Right lobe of liver (tissue), 6 donors: Measurements from ENCODE around the gene MYO9A. TPM values are rescaled to one million over a fixed set of nuclear protein-coding genes. Genes with fewer than 3 reads are reported as not detected.
"Not testable (repeated sequence)": the region's sequence is repeated elsewhere in the genome, so short reads cannot be mapped to it uniquely, and the experiment has no call there.

ENCODE experiments used
- ATAC-seq, 4 donors: fragments of 200-7000 bp; cut with Tn5 transposase; one replicate each; pipeline ENCODE4 v1.9.1; 2020; ENCODE audit warnings: mild to moderate bottlenecking in 4 of 4, moderate library complexity in 4 of 4
- DNase-seq, 3 donors: peaks; one replicate each; pipeline ENCODE4 v3.0.0-alpha.2; 2020
- H3K27ac ChIP-seq, 3 donors: fragments of 200-600 bp; one replicate each; pipeline ENCODE4 v1.8.0; 2022
- H3K27me3 ChIP-seq, 2 donors: fragments of 200-600 bp; one replicate each; pipeline ENCODE4 v1.8.0; 2022
- H3K36me3 ChIP-seq, 4 donors: fragments of 200-600 bp; sonication (generic) in 1 of 4; one replicate each; pipeline versions ENCODE4 v1.5.1 to v1.8.0; 2017 to 2022; ENCODE audit warnings: control low read depth in 1 of 4
- H3K4me1 ChIP-seq, 4 donors: fragments of 200-600 bp; sonication (generic) in 1 of 4; one replicate each; pipeline versions ENCODE4 v1.5.1 to v1.8.0; 2017 to 2022; ENCODE audit warnings: control low read depth in 1 of 4
- H3K4me3 ChIP-seq, 3 donors: fragments of 200-600 bp; one replicate each; pipeline ENCODE4 v1.8.0; 2022
- H3K9me3 ChIP-seq, 4 donors: fragments of 200-600 bp; sonication (generic) in 1 of 4; one replicate each; pipeline versions ENCODE4 v1.5.1 to v1.8.0; 2017 to 2022; ENCODE audit warnings: control low read depth in 1 of 4
- POLR2A ChIP-seq: fragments of 450-650 bp; IDR thresholded peaks from one replicate; pipeline ENCODE4 v1.6.1; 2017; ENCODE audit warnings: antibody characterized with exemption, mild to moderate bottlenecking
- WGBS: methylation state at CpG from one replicate; pipeline ENCODE4 v1.1.6; 2018; ENCODE audit warnings: low coverage, low lambda C conversion rate; ENCODE audit not compliant: insufficient coverage; ENCODE audit errors: missing lambda C conversion rate; 5-methylcytosine and 5-hydroxymethylcytosine counted together
- intact Hi-C, 2 donors: fragments of 100-400 bp; cut with DNase I; formaldehyde crosslinking; loops; one replicate each; pipeline versions ENCODE4 v1.11.2 to v1.14.1; 2022
- total RNA-seq, 6 experiments: library from RNA; depleted of rRNA in 2 of 6; stranded (reverse); fragments of >200 nt in 2 of 6; fragmentation: NEBNext Ultra II Directional in 3 of 6; extraction: Animal tissue kit (Norgen Biotek cat#: 25700) in 3 of 6; gene quantifications; one replicate each; pipeline versions ENCODE4 v1.1.0 to v1.2.4, GENCODE V29; 2016 to 2023
- TF ChIP-seq, protein P1 (sequence below), 4 donors: fragments of 200-600 bp in 3 of 4; fragments of 450-650 bp in 1 of 4; IDR thresholded peaks; one replicate each; pipeline versions ENCODE4 v1.5.1 to v1.8.0; 2016 to 2022; ENCODE audit warnings: antibody characterized with exemption in 4 of 4, mild to moderate bottlenecking in 2 of 4
- donor health status: DM: no; HTN: yes; CAD: no.
- donor health status: DM: no; HTN: no; CAD: no.
- donor health status: DM: no; HTN: no; CAD: no.
- donor health status: DM: no; HTN: yes; CAD: no.
- donor health status: DM: no; HTN: yes; CAD: no.

The MYO9A gene
- total RNA-seq, 6 experiments from 2014 or later, result 5.6 to 10.4 (median 8.5) TPM

DNA sequence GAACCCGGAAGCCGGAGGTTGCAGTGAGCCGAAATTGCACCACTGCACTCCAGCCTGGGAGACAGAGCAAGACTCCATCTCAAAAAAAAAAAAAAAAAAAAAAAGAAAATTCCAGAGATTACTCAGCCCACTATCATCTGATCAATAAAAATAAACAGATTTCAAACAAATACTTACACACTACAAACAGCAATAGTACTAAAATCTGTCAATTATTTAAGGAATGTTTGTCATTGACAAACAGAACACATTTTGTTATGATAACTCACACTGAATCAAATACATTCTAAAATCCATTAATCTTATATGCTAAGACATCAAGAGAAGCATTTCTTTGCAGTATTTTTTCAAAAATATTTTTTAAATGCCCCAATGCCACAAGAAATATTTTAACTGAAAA is 7.6 kb downstream of the MYO9A start:
- no peaks in the 10 kb centered on the region for H3K9me3 ChIP-seq
- intact Hi-C loops, result no loop called here
- TF ChIP-seq POLR2A, result no peak
- TF ChIP-seq, protein P1, sequence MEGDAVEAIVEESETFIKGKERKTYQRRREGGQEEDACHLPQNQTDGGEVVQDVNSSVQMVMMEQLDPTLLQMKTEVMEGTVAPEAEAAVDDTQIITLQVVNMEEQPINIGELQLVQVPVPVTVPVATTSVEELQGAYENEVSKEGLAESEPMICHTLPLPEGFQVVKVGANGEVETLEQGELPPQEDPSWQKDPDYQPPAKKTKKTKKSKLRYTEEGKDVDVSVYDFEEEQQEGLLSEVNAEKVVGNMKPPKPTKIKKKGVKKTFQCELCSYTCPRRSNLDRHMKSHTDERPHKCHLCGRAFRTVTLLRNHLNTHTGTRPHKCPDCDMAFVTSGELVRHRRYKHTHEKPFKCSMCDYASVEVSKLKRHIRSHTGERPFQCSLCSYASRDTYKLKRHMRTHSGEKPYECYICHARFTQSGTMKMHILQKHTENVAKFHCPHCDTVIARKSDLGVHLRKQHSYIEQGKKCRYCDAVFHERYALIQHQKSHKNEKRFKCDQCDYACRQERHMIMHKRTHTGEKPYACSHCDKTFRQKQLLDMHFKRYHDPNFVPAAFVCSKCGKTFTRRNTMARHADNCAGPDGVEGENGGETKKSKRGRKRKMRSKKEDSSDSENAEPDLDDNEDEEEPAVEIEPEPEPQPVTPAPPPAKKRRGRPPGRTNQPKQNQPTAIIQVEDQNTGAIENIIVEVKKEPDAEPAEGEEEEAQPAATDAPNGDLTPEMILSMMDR (IDR thresholded peaks at IDR 0.05), result no peak
- no peak overlapping the region for H3K27ac ChIP-seq
- H3K27me3 ChIP-seq, result no peaks in the 10 kb centered on the region
- no peak overlapping the region for H3K4me3 ChIP-seq
- no peaks in the 10 kb centered on the region for H3K36me3 ChIP-seq
- DNase-seq (no peak), ATAC-seq (peak in 2 of 4 donors; percentile 43 to 78)
- WGBS, result no CpG with 5 or more reads among the region's 3 CpGs
- H3K4me1 ChIP-seq, result peaks cover 0 to 9% (median 3%) of the 10 kb centered on the region in 4 donors

DNA sequence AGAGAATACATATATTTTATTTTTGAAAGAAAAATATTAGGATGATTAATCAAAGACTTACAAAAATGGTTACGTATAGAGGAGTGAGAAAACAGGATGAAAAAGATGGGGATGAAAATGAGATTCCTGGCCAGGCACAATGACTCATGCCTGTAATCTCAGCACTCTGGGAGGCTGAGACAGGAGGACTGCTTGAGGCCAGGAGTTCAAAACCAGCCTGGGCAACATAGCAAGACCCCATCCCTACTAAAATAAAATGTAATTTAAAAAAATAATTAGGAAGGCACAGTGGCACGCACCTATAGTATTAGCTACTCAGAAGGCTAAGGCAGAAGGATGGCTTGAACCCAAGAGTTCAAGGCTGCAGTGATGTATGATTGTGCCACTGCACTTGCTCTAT is 11.9 kb downstream of the MYO9A start:
- Histone ChIP-seq H3K9me3 (no peaks in the 10 kb centered on the region), H3K36me3 (no peaks in the 10 kb centered on the region), H3K4me1 (no peaks in the 10 kb centered on the region), H3K27me3 (no peaks in the 10 kb centered on the region), H3K4me3 (no peak overlapping the region), H3K27ac (no peak overlapping the region)
- WGBS, result 93% methylated on average over 2 of the region's 2 CpGs
- intact Hi-C loops, result no loop called here
- ATAC-seq (no peak), DNase-seq (no peak)
- no peak for TF ChIP-seq POLR2A
- TF ChIP-seq, protein P1 (IDR thresholded peaks at IDR 0.05), result no peak

- intact Hi-C loops, result no loop called here
- Histone ChIP-seq H3K9me3 (no peaks in the 10 kb centered on the region), H3K27me3 (no peaks in the 10 kb centered on the region), H3K36me3 (no peaks in the 10 kb centered on the region), H3K27ac (no peak overlapping the region), H3K4me1 (no peaks in the 10 kb centered on the region), H3K4me3 (no peak overlapping the region)
- no peak for TF ChIP-seq POLR2A
- TF ChIP-seq, protein P1 (IDR thresholded peaks at IDR 0.05), result no peak
- no peak for ATAC-seq
- no peak for DNase-seq
- WGBS, result 95% methylated on average over 2 of the region's 3 CpGs
Measured at GRCh38 chr15:72105111-72105510, 12.8 kb downstream of the MYO9A start.

DNA sequence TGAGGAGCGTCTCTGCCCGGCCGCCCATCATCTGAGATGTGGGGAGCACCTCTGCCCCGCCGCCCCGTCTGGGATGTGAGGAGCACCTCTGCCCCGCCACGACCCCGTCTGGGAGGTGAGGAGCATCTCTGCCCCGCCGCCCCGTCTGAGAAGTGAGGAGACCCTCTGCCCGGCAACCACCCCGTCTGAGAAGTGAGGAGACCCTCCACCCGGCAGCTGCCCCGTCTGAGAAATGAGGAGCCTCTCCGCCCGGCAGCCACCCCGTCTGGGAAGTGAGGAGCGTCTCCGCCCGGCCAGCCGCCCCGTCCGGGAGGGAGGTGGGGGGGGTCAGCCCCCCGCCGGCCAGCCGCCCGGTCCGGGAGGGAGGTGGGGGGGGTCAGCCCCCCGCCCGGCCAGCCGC is 17.4 kb downstream of the MYO9A start:
- ATAC-seq, H3K9me3 ChIP-seq, DNase-seq, H3K27ac ChIP-seq, H3K36me3 ChIP-seq, intact Hi-C loops, H3K4me3 ChIP-seq, H3K27me3 ChIP-seq, H3K4me1 ChIP-seq: not testable (repeated sequence)
- no CpG with 5 or more reads among the region's 33 CpGs for WGBS

GRCh38 chr15:72099155-72099554 is 18.8 kb downstream of the MYO9A start:
- TF ChIP-seq POLR2A, result no peak
- TF ChIP-seq, protein P1 (IDR thresholded peaks at IDR 0.05), result no peak
- H3K9me3 ChIP-seq, result no peaks in the 10 kb centered on the region
- H3K4me3 ChIP-seq, result no peak overlapping the region
- no peaks in the 10 kb centered on the region for H3K36me3 ChIP-seq
- intact Hi-C loops, result no loop called here
- 84% methylated on average over 4 of the region's 4 CpGs for WGBS
- no peak overlapping the region for H3K27ac ChIP-seq
- ATAC-seq (no peak), DNase-seq (no peak)
- no peaks in the 10 kb centered on the region for H3K4me1 ChIP-seq
- no peaks in the 10 kb centered on the region for H3K27me3 ChIP-seq
